ENCODE data around the gene CD8B.

DNA sequence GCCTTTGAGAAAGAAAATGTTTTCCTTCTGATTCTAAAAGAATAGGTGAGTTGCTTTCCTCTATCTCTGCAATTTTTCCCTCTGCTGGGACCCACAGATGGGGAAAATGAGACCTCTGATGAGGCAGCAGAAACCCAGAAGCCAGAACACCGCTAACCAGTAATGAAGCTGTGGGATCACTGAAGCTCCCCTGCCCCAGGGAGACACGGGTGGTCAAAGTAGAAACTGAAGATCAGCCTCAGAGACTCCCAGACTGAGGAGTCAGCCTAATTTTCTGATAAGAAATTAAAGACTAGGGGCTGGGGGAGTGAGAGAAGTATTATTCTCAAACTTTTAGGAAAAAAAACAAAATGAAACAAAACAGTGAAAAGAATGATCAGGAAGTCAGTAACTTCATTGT lies 30.1 kb downstream of the CD8B start:
- TF ChIP-seq POLR2AphosphoS5 (IDR thresholded peaks at IDR 0.05) (no peak), POLR2A (IDR thresholded peaks at IDR 0.05) (no peak)

Measured in sigmoid colon (tissue), 4 donors.